Measurements from ENCODE around the gene SLC38A2. TPM values are rescaled to one million over a fixed set of nuclear protein-coding genes. Genes with fewer than 3 reads are reported as not detected.

SLC38A2 gene
- total RNA-seq, 1 donor from 2014 or later, result 144 TPM

DNA sequence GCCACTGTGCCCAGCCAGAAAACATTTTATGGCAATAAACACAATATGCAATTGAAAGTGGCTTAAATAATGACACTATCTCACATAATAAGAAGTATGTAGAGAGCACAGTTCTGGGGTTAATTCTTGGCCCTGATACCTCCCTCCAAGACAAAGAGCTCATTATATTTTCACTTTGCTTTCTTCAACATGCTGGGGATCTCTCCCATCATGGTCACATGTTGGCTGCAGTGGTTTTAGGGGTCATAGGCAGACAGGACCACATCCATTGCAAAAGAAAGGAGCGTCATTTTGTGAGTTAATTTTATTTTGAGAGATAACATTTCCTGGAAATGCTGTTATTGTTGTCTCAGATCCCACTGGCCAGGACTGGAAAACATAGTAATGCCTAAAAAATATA is 8.3 kb upstream of the SLC38A2 start:
- DNase-seq, result no peak
- ATAC-seq (ENCODE audit: poor library complexity), result no peak
- intact Hi-C loops (cut with DNase I), result no loop called here

DNA sequence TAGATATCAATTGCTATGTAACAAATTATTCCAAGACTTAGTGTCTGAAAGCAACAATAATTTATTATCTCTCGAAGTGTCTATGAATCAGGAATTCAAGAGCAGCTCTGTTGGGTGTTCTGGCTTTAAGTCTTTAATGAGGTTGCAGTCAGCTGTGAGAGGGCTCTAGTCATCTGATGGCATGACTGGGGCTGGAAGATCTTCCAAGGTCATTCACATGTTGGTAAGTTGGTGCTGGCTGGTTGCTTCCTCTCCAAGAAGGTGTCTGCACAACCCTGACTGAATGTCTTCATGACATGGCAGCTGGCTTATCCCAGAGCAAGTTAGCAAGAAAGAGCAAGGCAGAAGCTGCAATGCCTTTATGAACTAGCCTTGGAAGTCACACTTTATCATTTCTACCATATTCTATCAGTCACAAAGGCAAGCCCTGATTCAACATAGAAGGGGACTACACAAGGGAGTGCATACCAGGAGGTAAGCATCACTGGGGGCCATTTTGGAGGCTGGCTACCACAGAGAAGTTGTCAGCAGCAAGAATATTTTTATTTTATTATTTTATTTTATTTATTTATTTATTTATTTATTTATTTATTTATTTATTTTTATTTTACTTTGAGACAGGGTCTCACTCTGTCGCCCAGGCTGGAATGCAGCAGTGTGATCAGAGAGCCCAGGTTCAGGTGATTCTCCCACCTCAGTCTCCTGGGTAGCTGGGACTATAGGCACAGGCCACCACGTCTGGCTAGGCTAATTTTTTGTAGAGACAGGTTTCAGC is 7.6 kb upstream of the SLC38A2 start:
- DNase-seq (no peak), ATAC-seq (ENCODE audit: poor library complexity) (no peak)
- intact Hi-C loops (cut with DNase I), result no loop called here

DNA sequence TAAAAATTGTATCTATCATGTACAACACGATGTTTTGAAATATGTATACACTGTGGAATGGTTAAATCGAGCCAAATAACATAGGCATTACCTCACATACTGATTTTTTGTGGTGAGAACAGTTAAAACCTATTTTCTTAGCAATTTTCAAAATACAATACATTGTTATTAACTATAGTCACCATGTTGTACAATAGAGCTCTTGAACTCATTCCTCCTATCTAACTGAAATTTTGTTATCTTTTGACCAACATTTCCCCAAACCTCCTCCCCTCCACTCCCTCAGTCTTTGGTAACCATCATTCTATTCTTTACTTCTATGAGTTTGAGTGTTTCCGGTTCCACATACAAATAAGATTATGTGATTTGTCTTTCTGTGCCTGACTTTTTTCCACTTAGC is 6.8 kb upstream of the SLC38A2 start:
- ATAC-seq (ENCODE audit: poor library complexity) (no peak), DNase-seq (no peak)
- intact Hi-C loops (cut with DNase I), result no loop called here

DNA sequence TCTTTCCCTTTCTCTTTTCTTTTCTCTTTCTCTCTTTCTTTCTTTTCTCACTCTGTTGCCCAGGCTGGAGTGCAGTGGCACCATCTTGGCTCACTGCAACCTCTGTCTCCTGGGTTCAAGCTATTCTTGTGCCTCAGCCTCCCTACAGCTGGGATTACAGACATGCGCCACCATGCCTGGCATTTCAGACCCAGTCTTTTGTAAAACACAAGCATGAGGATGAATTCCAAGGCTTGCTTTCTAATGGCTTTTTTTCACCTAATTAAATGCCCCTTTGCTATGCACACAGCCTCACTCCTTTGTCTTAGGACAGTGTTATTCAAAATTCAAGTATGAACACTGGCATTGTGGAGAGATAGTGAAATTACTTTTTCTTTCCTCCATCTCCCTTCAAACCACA is 6.0 kb upstream of the SLC38A2 start:
- ATAC-seq (ENCODE audit: poor library complexity) (no peak), DNase-seq (peak; percentile 16)
- intact Hi-C loops (cut with DNase I), result no loop called here

DNA sequence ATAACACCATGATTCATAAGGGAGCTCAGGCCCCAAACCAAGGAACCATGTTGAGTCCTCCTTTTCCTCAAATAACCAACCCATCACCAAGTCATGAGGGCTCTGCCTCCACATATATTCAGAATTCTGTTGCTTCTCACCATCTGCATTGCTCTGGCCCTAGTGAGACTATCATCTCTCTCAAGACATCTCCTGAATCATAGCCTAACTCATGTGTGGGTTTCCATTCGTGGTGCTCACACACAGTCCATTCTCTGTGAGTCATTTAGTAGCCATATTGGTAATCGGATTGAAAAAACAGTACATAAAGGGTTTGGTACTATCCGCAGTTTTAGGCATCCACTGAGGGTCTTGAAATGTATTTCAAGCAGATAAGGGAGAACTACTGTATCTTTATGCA is 5.1 kb upstream of the SLC38A2 start:
- ATAC-seq (ENCODE audit: poor library complexity) (no peak), DNase-seq (no peak)
- intact Hi-C loops (cut with DNase I), result no loop called here

DNA sequence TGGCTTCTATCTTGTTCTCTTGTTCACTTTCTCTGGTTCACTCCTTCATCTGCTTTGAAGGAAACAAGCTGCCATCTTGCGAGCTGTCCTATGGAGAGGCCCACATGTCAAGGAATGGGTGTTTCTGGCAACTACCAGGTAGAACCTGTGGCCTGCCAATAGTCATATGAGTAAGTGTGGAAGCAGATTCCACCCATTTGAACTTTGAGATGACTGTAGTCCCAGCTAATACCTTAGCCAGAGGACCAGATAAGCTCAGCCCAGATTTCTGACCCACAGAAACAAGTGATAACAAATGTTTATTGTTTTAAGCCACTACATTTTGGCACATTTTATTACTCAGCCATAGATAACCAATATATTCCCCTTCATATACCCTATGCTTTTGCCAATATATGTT is 4.0 kb upstream of the SLC38A2 start:
- ATAC-seq (ENCODE audit: poor library complexity) (no peak), DNase-seq (no peak)
- intact Hi-C loops (cut with DNase I), result no loop called here

DNA sequence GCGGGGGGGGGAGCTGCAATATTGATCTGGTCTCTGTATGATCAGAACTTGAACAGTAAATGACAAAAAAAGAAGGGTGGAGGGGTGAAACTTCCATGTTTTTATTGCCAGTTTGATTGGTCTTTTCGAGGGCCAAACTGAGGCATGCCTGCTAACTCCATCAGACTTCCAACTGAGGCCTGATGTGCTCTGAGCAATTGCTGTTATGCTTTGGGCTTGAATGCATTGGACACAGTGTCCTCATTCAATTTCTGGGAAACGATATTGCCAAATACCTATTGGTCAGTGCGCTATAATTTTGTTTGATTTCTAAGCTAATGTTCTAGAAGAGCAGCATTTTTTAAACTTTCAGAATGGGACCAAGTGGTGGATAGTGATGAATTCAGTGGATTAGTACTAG is 2.1 kb upstream of the SLC38A2 start:
- no peak for DNase-seq
- no peak for ATAC-seq (ENCODE audit: poor library complexity)
- intact Hi-C loops (cut with DNase I), result loop anchor here (5.0 kb wide), 1 partner anchor 288 kb away; no protein-coding TSS in a partner anchor

DNA sequence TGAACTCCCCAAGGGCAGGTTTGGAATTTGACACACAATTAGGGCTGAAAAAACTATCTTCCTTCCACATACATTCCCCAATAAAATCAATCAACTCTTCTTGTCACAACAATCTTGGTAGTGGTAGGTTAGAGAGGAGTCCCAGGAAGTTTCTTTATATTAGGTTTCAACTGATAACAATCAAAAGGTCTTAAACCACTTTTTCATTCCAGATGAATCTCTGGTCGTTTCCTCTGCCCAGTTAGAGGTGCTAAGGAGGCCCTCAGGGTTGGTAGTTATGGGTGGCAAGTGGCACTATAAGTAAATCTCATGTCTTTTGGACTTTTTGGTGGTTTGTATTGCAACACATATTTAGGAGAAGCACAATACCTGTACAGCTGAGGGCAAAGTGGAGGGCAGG is 1.7 kb upstream of the SLC38A2 start:
- DNase-seq (no peak), ATAC-seq (ENCODE audit: poor library complexity) (no peak)
- intact Hi-C loops (cut with DNase I), result loop anchor here (5.0 kb wide), 1 partner anchor 288 kb away; no protein-coding TSS in a partner anchor

DNA sequence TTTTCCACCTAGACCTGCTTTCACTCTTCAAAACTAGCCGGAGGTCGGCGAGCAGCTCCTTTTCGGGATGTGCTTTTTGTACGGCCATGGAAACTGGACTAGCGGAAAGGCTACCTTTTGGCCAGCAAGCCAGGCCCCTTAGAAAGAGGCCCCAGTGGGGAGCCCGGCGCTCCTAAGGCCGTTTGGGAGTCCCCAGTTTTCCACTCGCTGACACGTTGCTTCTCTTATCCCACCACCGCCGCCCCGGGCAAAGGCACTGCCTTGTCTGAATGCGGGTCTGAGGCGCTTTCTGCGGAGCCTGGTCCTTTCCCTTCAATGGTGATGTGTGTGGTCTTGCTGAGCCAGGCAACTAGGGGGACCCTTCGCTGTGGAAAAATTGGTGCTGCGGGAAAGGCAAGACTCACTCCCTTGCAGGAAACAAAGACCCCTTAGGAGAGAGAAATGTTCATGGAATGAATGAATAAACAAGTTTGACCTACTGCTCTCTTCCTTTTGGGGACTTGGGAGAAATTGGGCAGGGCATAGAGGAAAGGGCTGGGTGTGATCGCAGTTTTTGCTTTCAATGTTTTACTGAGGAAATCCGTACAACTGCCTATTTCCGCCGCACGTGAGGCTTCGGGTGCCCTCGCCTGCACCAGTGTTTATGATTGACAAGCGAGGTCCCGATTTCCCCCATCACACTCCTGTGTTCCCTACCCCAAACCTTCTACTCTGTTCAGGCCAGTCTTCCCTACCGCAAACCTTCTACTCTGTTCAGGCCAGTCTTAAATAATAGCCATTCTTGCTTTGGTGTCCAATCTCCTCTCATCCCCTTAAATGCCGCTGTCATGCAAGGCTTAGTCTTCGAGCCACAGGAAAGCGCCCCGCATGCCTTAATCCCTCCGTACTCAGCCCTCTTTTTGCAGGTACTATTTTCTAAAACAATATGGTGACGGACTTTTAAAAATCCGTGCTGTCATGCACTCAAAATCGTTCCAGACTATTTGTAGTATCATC is 1.0 kb upstream of the SLC38A2 start:
- ATAC-seq (ENCODE audit: poor library complexity) (peak; percentile 5), DNase-seq (peak; percentile 68)
- intact Hi-C loops (cut with DNase I), result loop anchor here (5.0 kb wide), 1 partner anchor 289 kb away; no protein-coding TSS in a partner anchor

DNA sequence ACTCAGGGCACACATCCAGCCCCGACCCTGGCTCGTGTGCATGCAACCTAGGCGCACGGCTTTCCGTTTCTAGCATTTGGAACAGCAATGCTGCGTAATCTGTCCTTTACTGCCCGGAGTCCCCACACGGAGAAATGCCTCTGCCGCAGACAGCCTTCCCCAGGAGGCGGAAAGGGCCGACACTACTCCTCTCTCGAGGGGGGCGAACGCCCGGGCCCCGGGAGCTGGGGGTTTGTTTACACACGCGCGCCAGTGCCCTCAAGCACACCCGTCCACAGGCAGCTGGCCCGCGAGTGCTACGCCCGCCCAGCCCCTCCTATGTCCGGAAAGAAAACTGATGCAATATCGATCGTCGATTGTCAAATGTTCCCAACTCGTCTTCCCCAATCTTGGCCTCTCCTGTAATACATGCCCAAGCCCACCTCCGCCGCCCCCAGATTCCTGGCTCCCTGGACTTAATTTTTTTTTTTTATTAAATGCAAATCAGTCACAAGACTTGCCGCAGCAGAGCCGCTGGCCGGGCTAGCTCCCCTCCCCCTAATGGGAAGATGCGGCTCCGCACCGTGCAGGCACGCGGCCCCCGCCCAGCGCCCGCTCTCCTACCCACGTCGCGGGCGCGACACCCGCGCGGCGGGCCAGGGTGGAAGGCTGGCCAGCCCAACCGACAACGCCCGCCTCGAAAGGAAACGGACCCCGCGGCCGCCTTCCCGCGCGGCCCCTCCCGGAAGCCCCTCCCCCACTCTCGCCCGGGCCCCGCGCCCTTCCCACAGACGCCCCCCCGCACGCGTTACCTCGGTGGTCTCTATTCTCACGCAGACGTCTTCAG is 642 bp downstream of the SLC38A2 start:
- intact Hi-C loops (cut with DNase I), result loop anchor here (5.0 kb wide), 1 partner anchor 290 kb away; no protein-coding TSS in a partner anchor
- peak; percentile 82 for DNase-seq
- ATAC-seq (ENCODE audit: poor library complexity), result peak; percentile 57

DNA sequence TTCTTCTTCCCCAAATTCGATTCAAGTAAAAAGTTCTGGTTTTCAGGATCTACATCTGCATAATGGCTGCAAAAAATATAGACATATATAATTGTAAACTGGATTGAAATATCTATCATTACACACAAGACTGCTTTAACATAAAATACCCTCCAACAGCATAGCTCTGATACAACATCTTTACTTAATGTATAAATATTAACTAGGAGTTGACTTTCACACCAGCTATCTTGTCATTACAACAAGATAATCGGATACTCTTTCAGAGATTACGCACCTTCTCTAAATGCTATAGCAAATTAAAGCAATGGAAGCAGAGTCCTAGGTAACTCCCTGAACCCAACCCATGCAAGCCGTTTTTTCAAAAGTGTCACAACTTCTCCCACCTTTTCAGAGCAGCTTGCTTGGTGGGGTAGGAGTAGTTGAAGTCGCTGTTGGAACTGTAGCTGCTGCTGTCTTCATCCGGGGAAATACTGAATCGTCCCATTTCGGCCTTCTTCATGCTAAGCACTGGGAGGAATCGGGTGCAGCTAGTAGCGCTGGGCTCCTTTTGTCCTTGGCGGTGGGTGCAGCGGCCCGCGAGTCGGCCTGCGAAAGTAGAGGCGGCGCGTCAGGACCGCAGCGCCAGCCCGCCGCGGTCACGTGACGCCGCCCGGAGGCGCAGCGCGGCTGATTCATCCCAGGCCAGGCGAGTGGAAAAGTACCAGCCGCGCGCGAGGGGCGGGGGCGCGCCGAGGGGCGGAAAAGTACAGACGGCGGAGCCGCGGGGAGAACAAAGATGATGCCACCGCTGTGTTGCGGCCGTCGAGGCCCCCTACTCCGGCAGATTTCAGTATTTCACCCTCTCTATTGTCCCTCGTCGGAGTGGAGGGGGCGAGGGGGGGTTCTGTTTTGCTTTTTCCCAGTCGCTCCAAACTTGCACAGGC is 1.5 kb downstream of the SLC38A2 start:
- ATAC-seq (ENCODE audit: poor library complexity) (peak; percentile 80), DNase-seq (peak; percentile 95)
- intact Hi-C loops (cut with DNase I), result loop anchor here (5.0 kb wide), 1 partner anchor 291 kb away; no protein-coding TSS in a partner anchor

DNA sequence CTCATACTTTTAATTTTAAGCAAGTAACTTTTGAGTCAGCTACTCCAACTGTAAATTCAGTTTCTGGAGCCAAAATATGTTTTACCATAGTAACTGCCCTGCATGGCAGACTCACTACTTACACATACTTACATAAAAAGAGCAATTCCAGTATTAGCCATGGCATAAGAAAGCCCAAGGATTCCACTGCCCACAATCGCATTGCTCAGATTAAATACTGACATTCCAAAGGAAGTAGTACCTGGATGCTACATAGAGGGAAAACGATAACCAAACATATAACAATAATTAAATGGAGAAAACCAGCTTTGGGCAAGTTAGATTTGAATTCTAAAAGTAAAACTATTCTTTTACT is 2.2 kb downstream of the SLC38A2 start:
- ATAC-seq (ENCODE audit: poor library complexity), result no peak
- intact Hi-C loops (cut with DNase I), result loop anchor here (5.0 kb wide), 1 partner anchor 292 kb away; no protein-coding TSS in a partner anchor
- DNase-seq, result no peak

DNA sequence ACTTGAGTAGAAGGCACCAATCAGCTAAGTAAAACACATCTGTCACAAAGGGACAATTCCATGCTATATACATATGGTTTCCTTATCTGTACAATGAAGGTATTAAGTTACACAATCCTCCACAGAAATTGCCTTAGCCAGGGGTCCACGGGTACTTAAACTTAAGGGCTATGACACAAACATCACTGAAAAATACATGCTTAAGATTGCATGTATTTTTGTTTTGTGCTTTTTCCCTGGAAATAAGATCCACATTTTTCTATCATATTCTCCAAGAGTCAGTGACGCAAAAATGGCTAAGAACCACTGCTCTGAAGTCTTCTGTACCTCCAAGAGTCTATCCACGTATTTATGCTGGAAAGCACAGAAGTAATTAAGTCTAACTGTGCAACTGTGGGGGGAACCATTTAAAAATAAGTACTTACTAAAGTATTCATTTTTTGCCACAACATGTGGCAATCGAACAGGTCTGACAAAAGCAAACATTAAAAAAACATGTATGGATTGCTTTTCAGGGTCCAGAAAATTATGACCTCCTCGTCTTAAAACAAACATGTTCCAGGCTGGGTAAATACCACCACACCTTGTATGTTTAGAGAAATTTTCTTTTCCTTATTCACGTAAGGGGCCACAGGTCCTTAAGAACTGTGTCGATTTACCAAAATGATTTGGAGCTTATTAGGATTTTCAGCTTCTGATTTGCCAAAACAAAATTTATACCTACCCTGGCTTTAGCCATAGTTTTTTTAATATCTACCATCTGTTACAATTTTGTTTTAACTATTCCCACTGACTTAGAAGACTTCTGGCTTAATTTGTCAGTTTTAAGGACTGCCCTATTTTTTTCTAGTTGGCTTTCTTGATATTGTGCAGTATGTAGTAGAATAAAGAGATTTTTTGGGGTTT is 2.8 kb downstream of the SLC38A2 start:
- intact Hi-C loops (cut with DNase I), result loop anchor here (5.0 kb wide), 1 partner anchor 293 kb away; no protein-coding TSS in a partner anchor
- ATAC-seq (ENCODE audit: poor library complexity) (no peak), DNase-seq (no peak)

DNA sequence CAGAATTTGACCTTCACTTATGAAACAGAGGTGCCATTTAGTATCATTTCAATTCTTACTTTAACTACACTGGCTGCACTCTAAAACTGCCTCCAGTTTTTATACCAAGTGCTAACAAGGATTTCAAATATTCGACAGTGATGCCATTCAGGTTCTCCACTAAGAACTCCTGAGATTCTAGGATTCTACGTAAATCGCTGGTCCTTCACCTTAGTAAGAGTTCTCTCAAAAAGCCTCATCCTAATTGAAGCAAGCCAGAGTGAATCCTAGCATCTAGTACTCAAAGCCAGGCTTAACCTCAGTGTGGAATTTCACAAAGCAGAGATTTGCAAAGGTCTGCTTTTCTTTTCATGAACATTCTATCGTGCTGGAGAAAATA is 3.5 kb downstream of the SLC38A2 start:
- ATAC-seq (ENCODE audit: poor library complexity), result no peak
- intact Hi-C loops (cut with DNase I), result no loop called here

DNA sequence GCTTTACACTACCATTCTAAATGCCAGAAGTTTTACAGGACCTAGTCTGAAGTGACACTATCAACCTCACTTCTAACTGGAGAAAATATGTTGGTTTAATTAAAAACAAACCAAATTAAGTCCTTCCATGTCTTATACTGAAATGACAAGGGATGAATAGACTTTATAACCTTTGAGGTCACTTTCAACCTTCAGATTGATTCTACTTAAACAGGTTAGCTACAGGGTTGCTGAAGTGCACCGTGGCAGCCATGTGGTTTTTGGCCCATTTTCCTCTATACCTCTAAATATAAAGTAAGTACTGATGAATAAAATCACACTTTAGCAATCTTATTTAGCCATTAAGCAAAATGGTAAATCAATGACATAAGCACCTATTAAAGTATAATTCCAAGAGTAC is 3.9 kb downstream of the SLC38A2 start:
- intact Hi-C loops (cut with DNase I), result no loop called here
- ATAC-seq (ENCODE audit: poor library complexity) (no peak), DNase-seq (no peak)

More for the DNA sequence above, 3.5 kb downstream of the SLC38A2 start:
- no peak for DNase-seq

DNA sequence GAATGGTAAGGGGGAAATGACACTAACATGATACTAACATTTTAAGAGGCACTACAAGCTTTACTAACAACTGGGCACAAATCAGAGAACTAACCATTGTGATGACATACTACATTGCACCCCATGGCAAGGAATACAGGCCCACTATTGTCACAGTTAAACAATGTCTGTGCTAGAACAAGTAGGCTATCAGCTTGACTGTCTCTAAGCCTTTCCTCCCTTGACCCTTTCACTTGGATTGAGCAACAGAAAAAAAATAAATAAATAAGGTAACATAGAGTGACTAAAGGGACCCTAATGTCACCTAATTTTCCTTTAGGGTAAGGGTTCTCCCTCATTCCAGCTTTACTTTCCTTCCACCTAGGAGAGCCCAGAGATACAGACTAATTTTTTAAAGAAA is 4.4 kb downstream of the SLC38A2 start:
- ATAC-seq (ENCODE audit: poor library complexity) (no peak), DNase-seq (no peak)
- intact Hi-C loops (cut with DNase I), result no loop called here
